Esophagus squamous epithelium (tissue), 5 donors: ENCODE results near the gene CAPG. TPM values are rescaled to one million over a fixed set of nuclear protein-coding genes. Genes with fewer than 3 reads are reported as not detected.

ENCODE experiments used
- DNase-seq: peaks from one replicate; lab custom pipeline; 2025; lab: John Stamatoyannopoulos, UW
- H3K27ac ChIP-seq, 4 donors: fragments of 200-600 bp; sonication (generic); one replicate each; pipeline ENCODE4 v1.5.1; 2016 to 2019; ENCODE audit warnings: mild to moderate bottlenecking in 1 of 4
- H3K27me3 ChIP-seq, 4 donors: fragments of 200-600 bp; sonication (generic); 1 replicate in 3 of 4; 2 replicates in 1 of 4; pipeline versions ENCODE4 v1.5.1 to v1.6.0; 2017 to 2021; ENCODE audit warnings: antibody characterized with exemption in 1 of 4
- H3K36me3 ChIP-seq, 3 donors: fragments of 200-600 bp; sonication (generic); one replicate each; pipeline ENCODE4 v1.5.1; 2016 to 2019
- H3K4me1 ChIP-seq, 3 donors: fragments of 200-600 bp; sonication (generic); one replicate each; pipeline ENCODE4 v1.5.1; 2017 to 2019
- H3K4me3 ChIP-seq, 4 donors: fragments of 200-600 bp; sonication (generic); 1 replicate in 3 of 4; 2 replicates in 1 of 4; pipeline ENCODE4 v1.5.1; 2016 to 2019; ENCODE audit warnings: mild to moderate bottlenecking in 2 of 4, moderate library complexity in 1 of 4
- H3K9me3 ChIP-seq, 3 donors: fragments of 200-600 bp; sonication (generic); one replicate each; pipeline ENCODE4 v1.5.1; 2016 to 2019
- CTCF ChIP-seq, 6 experiments: fragments of 450-650 bp in 4 of 6; fragments of 200-600 bp in 2 of 6; sonication (generic) in 2 of 6; IDR thresholded peaks; one replicate each; pipeline ENCODE4 v1.5.1; 2016 to 2019; ENCODE audit warnings: antibody characterized with exemption in 6 of 6, mild to moderate bottlenecking in 4 of 6, moderate library complexity in 4 of 6
- POLR2A ChIP-seq, 4 donors: fragments of 450-650 bp; IDR thresholded peaks; one replicate each; pipeline ENCODE4 v1.6.1; 2017; ENCODE audit warnings: antibody characterized with exemption in 4 of 4, mild to moderate bottlenecking in 4 of 4, moderate library complexity in 3 of 4
- WGBS, 2 donors: methylation state at CpG; one replicate each; pipeline ENCODE4 v1.1.5; 2018; 5-methylcytosine and 5-hydroxymethylcytosine counted together
- intact Hi-C: fragments of 100-400 bp; cut with DNase I; formaldehyde crosslinking; loops from one replicate; pipeline ENCODE4 v1.15.0; 2022
- total RNA-seq, 4 donors: library from RNA; depleted of rRNA; stranded (reverse); fragments of >200 nt; gene quantifications; one replicate each; pipeline ENCODE4 v1.1.0, GENCODE V29; 2016
- donor health status: DM: yes; HTN: yes; CAD: no.

Gene CAPG
- total RNA-seq, 4 donors from 2014 or later: 185 to 301 (median 221) TPM

GRCh38 chr2:85393836-85394235 is 16.3 kb downstream of the CAPG start:
- Histone ChIP-seq H3K9me3 (no peaks in the 10 kb centered on the region), H3K27ac (peak overlapping the region in 3 of 4 donors; percentile 26 to 88 (median 39))
- 57 to 75% methylated on average over 2 to 4 of the region's 4 CpGs for WGBS, 2 donors

GRCh38 chr2:85390941-85391669 is 19.1 kb downstream of the CAPG start:
- intact Hi-C loops: no loop called here
- DNase-seq: no peak
- TF ChIP-seq POLR2A (IDR thresholded peaks at IDR 0.05): no peak
- TF ChIP-seq CTCF (IDR thresholded peaks at IDR 0.05): peak in 5 of 6 experiments; percentile 56 to 77 (median 58)
- 75 to 82% methylated on average over 7 of the region's 11 CpGs for WGBS, 2 donors
- H3K9me3 ChIP-seq: no peaks in the 10 kb centered on the region
- no peak overlapping the region for H3K27ac ChIP-seq
- H3K36me3 ChIP-seq: peaks cover 18 to 97% (median 18%) of the 10 kb centered on the region in 3 donors
- no peaks in the 10 kb centered on the region for H3K27me3 ChIP-seq
- no peak overlapping the region for H3K4me3 ChIP-seq
- H3K4me1 ChIP-seq: peaks cover 0 to 28% (median 0%) of the 10 kb centered on the region in 3 donors

More at GRCh38 chr2:85393836-85394235, 16.3 kb downstream of the CAPG start:
- intact Hi-C loops: no loop called here
- no peak for TF ChIP-seq POLR2A (IDR thresholded peaks at IDR 0.05)
- no peak for TF ChIP-seq CTCF (IDR thresholded peaks at IDR 0.05)
- no peak for DNase-seq
- Histone ChIP-seq H3K4me1 (peaks cover 11 to 55% (median 17%) of the 10 kb centered on the region in 3 donors), H3K4me3 (no peak overlapping the region), H3K36me3 (peaks cover 10 to 91% (median 18%) of the 10 kb centered on the region in 3 donors), H3K27me3 (no peaks in the 10 kb centered on the region)

- TF ChIP-seq POLR2A (IDR thresholded peaks at IDR 0.05) (no peak), CTCF (IDR thresholded peaks at IDR 0.05) (no peak)
- no peak for DNase-seq
- Histone ChIP-seq H3K4me3 (no peak overlapping the region), H3K36me3 (peaks cover 18 to 91% (median 19%) of the 10 kb centered on the region in 3 donors), H3K4me1 (peaks cover 0 to 7% (median 0%) of the 10 kb centered on the region in 3 donors), H3K9me3 (no peaks in the 10 kb centered on the region), H3K27ac (no peak overlapping the region), H3K27me3 (no peaks in the 10 kb centered on the region)
- intact Hi-C loops: no loop called here
- WGBS, 2 donors: 86 to 87% methylated on average over 4 to 7 of the region's 9 CpGs
These were observed 21.2 kb downstream of the CAPG start for GRCh38 chr2:85388878-85389538.

- intact Hi-C loops: no loop called here
- no peak for DNase-seq
- Histone ChIP-seq H3K4me3 (no peak overlapping the region), H3K36me3 (peaks cover 13 to 88% (median 19%) of the 10 kb centered on the region in 3 donors), H3K9me3 (no peaks in the 10 kb centered on the region), H3K27me3 (no peaks in the 10 kb centered on the region), H3K4me1 (no peaks in the 10 kb centered on the region), H3K27ac (no peak overlapping the region)
- WGBS, 2 donors: 83 to 97% methylated on average over 2 of the region's 2 CpGs
- no peak for TF ChIP-seq POLR2A (IDR thresholded peaks at IDR 0.05)
- no peak for TF ChIP-seq CTCF (IDR thresholded peaks at IDR 0.05)
These were observed 22.4 kb downstream of the CAPG start for GRCh38 chr2:85387754-85388153.

- no peak for DNase-seq
- intact Hi-C loops: no loop called here
- Histone ChIP-seq H3K27ac (no peak overlapping the region), H3K4me3 (no peak overlapping the region), H3K36me3 (peaks cover 9 to 84% (median 19%) of the 10 kb centered on the region in 3 donors), H3K27me3 (no peaks in the 10 kb centered on the region), H3K9me3 (no peaks in the 10 kb centered on the region), H3K4me1 (no peaks in the 10 kb centered on the region)
- no peak for TF ChIP-seq CTCF (IDR thresholded peaks at IDR 0.05)
- no peak for TF ChIP-seq POLR2A (IDR thresholded peaks at IDR 0.05)
- 71 to 100% methylated on average over 1 to 2 of the region's 2 CpGs for WGBS, 2 donors
These were observed 24.4 kb downstream of the CAPG start for GRCh38 chr2:85385746-85386145.
